ENCODE results near the gene CAP2.
"Not testable (repeated sequence)": the region's sequence is repeated elsewhere in the genome, so short reads cannot be mapped to it uniquely, and the experiment has no call there.

Gene CAP2

GRCh38 chr6:17565399-17565798, 172.0 kb downstream of the CAP2 start:
- H3K4me1 ChIP-seq (ENCODE audit: control insufficient read depth, insufficient read depth, low read length): no peaks in the 10 kb centered on the region
- peaks cover 13% of the 10 kb centered on the region for H3K9me3 ChIP-seq (ENCODE audit: control insufficient read depth, insufficient read depth, low read length)
- H3K9ac ChIP-seq (ENCODE audit: low read depth, low read length): no peak overlapping the region
- H3K27me3 ChIP-seq (ENCODE audit: control insufficient read depth, insufficient read depth, low read length): no peaks in the 10 kb centered on the region
- no peak overlapping the region for H3K4me3 ChIP-seq (ENCODE audit: low read depth, low read length)
- H3K36me3 ChIP-seq (ENCODE audit: control insufficient read depth, insufficient read depth, low read length): no peaks in the 10 kb centered on the region

- Histone ChIP-seq H3K36me3 (ENCODE audit: control insufficient read depth, insufficient read depth, low read length) (no peaks in the 10 kb centered on the region), H3K9ac (ENCODE audit: low read depth, low read length) (no peak overlapping the region), H3K27me3 (ENCODE audit: control insufficient read depth, insufficient read depth, low read length) (no peaks in the 10 kb centered on the region), H3K4me1 (ENCODE audit: control insufficient read depth, insufficient read depth, low read length) (no peaks in the 10 kb centered on the region), H3K4me3 (ENCODE audit: low read depth, low read length) (no peak overlapping the region), H3K9me3 (ENCODE audit: control insufficient read depth, insufficient read depth, low read length) (no peaks in the 10 kb centered on the region)
These were observed 181.6 kb downstream of the CAP2 start for GRCh38 chr6:17574866-17575560.

- Histone ChIP-seq H3K4me1 (ENCODE audit: control insufficient read depth, insufficient read depth, low read length) (no peaks in the 10 kb centered on the region), H3K4me3 (ENCODE audit: low read depth, low read length) (no peak overlapping the region), H3K36me3 (ENCODE audit: control insufficient read depth, insufficient read depth, low read length) (no peaks in the 10 kb centered on the region), H3K27me3 (ENCODE audit: control insufficient read depth, insufficient read depth, low read length) (no peaks in the 10 kb centered on the region), H3K9ac (ENCODE audit: low read depth, low read length) (no peak overlapping the region), H3K9me3 (ENCODE audit: control insufficient read depth, insufficient read depth, low read length) (no peaks in the 10 kb centered on the region)
These were observed 183.7 kb downstream of the CAP2 start for GRCh38 chr6:17577059-17577458.

- Histone ChIP-seq H3K36me3 (ENCODE audit: control insufficient read depth, insufficient read depth, low read length) (no peaks in the 10 kb centered on the region), H3K9ac (ENCODE audit: low read depth, low read length) (no peak overlapping the region), H3K9me3 (ENCODE audit: control insufficient read depth, insufficient read depth, low read length) (no peaks in the 10 kb centered on the region), H3K4me1 (ENCODE audit: control insufficient read depth, insufficient read depth, low read length) (no peaks in the 10 kb centered on the region), H3K27me3 (ENCODE audit: control insufficient read depth, insufficient read depth, low read length) (no peaks in the 10 kb centered on the region), H3K4me3 (ENCODE audit: low read depth, low read length) (peak overlapping the region; percentile 50)
These were observed 187.2 kb downstream of the CAP2 start for GRCh38 chr6:17580518-17581048.

GRCh38 chr6:17581282-17581681, 187.9 kb downstream of the CAP2 start:
- not testable (repeated sequence) for H3K4me1 ChIP-seq (ENCODE audit: control insufficient read depth, insufficient read depth, low read length); H3K9me3 ChIP-seq (ENCODE audit: control insufficient read depth, insufficient read depth, low read length)
- H3K4me3 ChIP-seq (ENCODE audit: low read depth, low read length): peak overlapping the region; percentile 50

GRCh38 chr6:17583811-17584210, 190.4 kb downstream of the CAP2 start:
- no peaks in the 10 kb centered on the region for H3K27me3 ChIP-seq (ENCODE audit: control insufficient read depth, insufficient read depth, low read length)
- no peak overlapping the region for H3K9ac ChIP-seq (ENCODE audit: low read depth, low read length)
- H3K4me1 ChIP-seq (ENCODE audit: control insufficient read depth, insufficient read depth, low read length): no peaks in the 10 kb centered on the region
- no peaks in the 10 kb centered on the region for H3K36me3 ChIP-seq (ENCODE audit: control insufficient read depth, insufficient read depth, low read length)
- no peak overlapping the region for H3K4me3 ChIP-seq (ENCODE audit: low read depth, low read length)
- no peaks in the 10 kb centered on the region for H3K9me3 ChIP-seq (ENCODE audit: control insufficient read depth, insufficient read depth, low read length)

More at GRCh38 chr6:17581282-17581681, 187.9 kb downstream of the CAP2 start:
- not testable (repeated sequence) for H3K27me3 ChIP-seq (ENCODE audit: control insufficient read depth, insufficient read depth, low read length); H3K9ac ChIP-seq (ENCODE audit: low read depth, low read length); H3K36me3 ChIP-seq (ENCODE audit: control insufficient read depth, insufficient read depth, low read length)

GRCh38 chr6:17584241-17584803, 190.9 kb downstream of the CAP2 start:
- Histone ChIP-seq H3K4me1 (ENCODE audit: control insufficient read depth, insufficient read depth, low read length) (no peaks in the 10 kb centered on the region), H3K27me3 (ENCODE audit: control insufficient read depth, insufficient read depth, low read length) (no peaks in the 10 kb centered on the region), H3K9ac (ENCODE audit: low read depth, low read length) (no peak overlapping the region), H3K9me3 (ENCODE audit: control insufficient read depth, insufficient read depth, low read length) (no peaks in the 10 kb centered on the region), H3K36me3 (ENCODE audit: control insufficient read depth, insufficient read depth, low read length) (no peaks in the 10 kb centered on the region), H3K4me3 (ENCODE audit: low read depth, low read length) (no peak overlapping the region)

- H3K4me3 ChIP-seq (ENCODE audit: low read depth, low read length): no peak overlapping the region
- no peaks in the 10 kb centered on the region for H3K4me1 ChIP-seq (ENCODE audit: control insufficient read depth, insufficient read depth, low read length)
- no peaks in the 10 kb centered on the region for H3K9me3 ChIP-seq (ENCODE audit: control insufficient read depth, insufficient read depth, low read length)
- H3K9ac ChIP-seq (ENCODE audit: low read depth, low read length): no peak overlapping the region
- no peaks in the 10 kb centered on the region for H3K36me3 ChIP-seq (ENCODE audit: control insufficient read depth, insufficient read depth, low read length)
- H3K27me3 ChIP-seq (ENCODE audit: control insufficient read depth, insufficient read depth, low read length): no peaks in the 10 kb centered on the region
These were observed 192.5 kb downstream of the CAP2 start for GRCh38 chr6:17585766-17586490.

- H3K36me3 ChIP-seq (ENCODE audit: control insufficient read depth, insufficient read depth, low read length); H3K9me3 ChIP-seq (ENCODE audit: control insufficient read depth, insufficient read depth, low read length); H3K4me1 ChIP-seq (ENCODE audit: control insufficient read depth, insufficient read depth, low read length); H3K27me3 ChIP-seq (ENCODE audit: control insufficient read depth, insufficient read depth, low read length); H3K9ac ChIP-seq (ENCODE audit: low read depth, low read length); H3K4me3 ChIP-seq (ENCODE audit: low read depth, low read length): not testable (repeated sequence)
These were observed 193.2 kb downstream of the CAP2 start for GRCh38 chr6:17586623-17587022.

- no peak overlapping the region for H3K4me3 ChIP-seq (ENCODE audit: low read depth, low read length)
These were observed 194.6 kb downstream of the CAP2 start for GRCh38 chr6:17588011-17588410.

GRCh38 chr6:17589406-17590096, 196.2 kb downstream of the CAP2 start:
- Histone ChIP-seq H3K9me3 (ENCODE audit: control insufficient read depth, insufficient read depth, low read length) (no peaks in the 10 kb centered on the region), H3K4me3 (ENCODE audit: low read depth, low read length) (no peak overlapping the region), H3K4me1 (ENCODE audit: control insufficient read depth, insufficient read depth, low read length) (no peaks in the 10 kb centered on the region), H3K27me3 (ENCODE audit: control insufficient read depth, insufficient read depth, low read length) (no peaks in the 10 kb centered on the region), H3K36me3 (ENCODE audit: control insufficient read depth, insufficient read depth, low read length) (no peaks in the 10 kb centered on the region), H3K9ac (ENCODE audit: low read depth, low read length) (no peak overlapping the region)

More at GRCh38 chr6:17588011-17588410, 194.6 kb downstream of the CAP2 start:
- no peaks in the 10 kb centered on the region for H3K36me3 ChIP-seq (ENCODE audit: control insufficient read depth, insufficient read depth, low read length)
- H3K4me1 ChIP-seq (ENCODE audit: control insufficient read depth, insufficient read depth, low read length): no peaks in the 10 kb centered on the region
- H3K9ac ChIP-seq (ENCODE audit: low read depth, low read length): no peak overlapping the region
- H3K9me3 ChIP-seq (ENCODE audit: control insufficient read depth, insufficient read depth, low read length): no peaks in the 10 kb centered on the region
- no peaks in the 10 kb centered on the region for H3K27me3 ChIP-seq (ENCODE audit: control insufficient read depth, insufficient read depth, low read length)
